Measurements from ENCODE around the gene LRRC8A.

The LRRC8A gene

GRCh38 chr9:128911529-128912035, 29.6 kb downstream of the LRRC8A start:
- Histone ChIP-seq H3K79me2 (ENCODE audit: control insufficient read depth, insufficient read depth, low read length, poor library complexity) (peaks cover 6% of the 10 kb centered on the region), H3K4me2 (ENCODE audit: low read length) (peak overlapping the region; percentile 17), H2BK5ac (ENCODE audit: low read depth, low read length, poor library complexity) (peak overlapping the region; percentile 62), H2AK5ac (ENCODE audit: low read length) (no peak overlapping the region), H2BK120ac (ENCODE audit: insufficient read depth, low read length, poor library complexity) (peak overlapping the region; percentile 82), H3K27ac (ENCODE audit: low read depth, low read length) (peak overlapping the region; percentile 68), H3K4ac (ENCODE audit: low read depth, low read length) (no peak overlapping the region), H3K23ac (ENCODE audit: low read length) (no peak overlapping the region), H3K4me3 (ENCODE audit: low read depth, low read length) (no peak overlapping the region), H3K14ac (ENCODE audit: low read length) (peak overlapping the region; percentile 26), H3K27me3 (ENCODE audit: insufficient read depth, low read length) (no peaks in the 10 kb centered on the region), H2BK12ac (ENCODE audit: low read length) (peak overlapping the region; percentile 47), H4K8ac (ENCODE audit: low read depth, low read length) (peak overlapping the region; percentile 41), H3K79me1 (ENCODE audit: low read length) (peaks cover 15% of the 10 kb centered on the region), H3K4me1 (ENCODE audit: control insufficient read depth in 1 of 2, insufficient read depth in 2 of 2, low read length in 2 of 2) (peaks cover 29 to 40% of the 10 kb centered on the region in 2 experiments), H3K9me3 (ENCODE audit: insufficient read depth, low read depth, low read length) (peaks cover 7% of the 10 kb centered on the region), H4K91ac (ENCODE audit: low read depth, low read length) (peak overlapping the region; percentile 65), H3K18ac (ENCODE audit: low read length) (peak overlapping the region; percentile 54), H3K9ac (ENCODE audit: low read length) (no peak overlapping the region), H4K12ac (ENCODE audit: low read depth, low read length) (no peak overlapping the region), H3K36me3 (ENCODE audit: control insufficient read depth in 1 of 2, insufficient read depth in 2 of 2, low read length in 2 of 2) (peaks cover 70 to 73% of the 10 kb centered on the region in 2 experiments), H2AFZ (ENCODE audit: insufficient read depth, low read length, poor library complexity) (no peak overlapping the region)
- DNase-seq, result no peak
- no CpG with 5 or more reads among the region's 8 CpGs for WGBS (ENCODE audit: extremely low coverage, insufficient coverage, insufficient read length)

- H3K4me3 ChIP-seq (ENCODE audit: low read depth, low read length), result no peak overlapping the region
- H3K18ac ChIP-seq (ENCODE audit: low read length), result peak overlapping the region; percentile 81
- peak overlapping the region; percentile 82 for H2BK120ac ChIP-seq (ENCODE audit: insufficient read depth, low read length, poor library complexity)
- peak overlapping the region; percentile 62 for H2BK5ac ChIP-seq (ENCODE audit: low read depth, low read length, poor library complexity)
- peaks cover 6% of the 10 kb centered on the region for H3K79me2 ChIP-seq (ENCODE audit: control insufficient read depth, insufficient read depth, low read length, poor library complexity)
- peaks cover 72 to 73% of the 10 kb centered on the region in 2 experiments for H3K36me3 ChIP-seq (ENCODE audit: control insufficient read depth in 1 of 2, insufficient read depth in 2 of 2, low read length in 2 of 2)
- no peak overlapping the region for H4K12ac ChIP-seq (ENCODE audit: low read depth, low read length)
- peak in 1 of 2 donors; percentile 29 for DNase-seq
- peaks cover 7% of the 10 kb centered on the region for H3K9me3 ChIP-seq (ENCODE audit: insufficient read depth, low read depth, low read length)
- peak overlapping the region; percentile 12 for H2BK12ac ChIP-seq (ENCODE audit: low read length)
- H3K79me1 ChIP-seq (ENCODE audit: low read length), result peaks cover 15% of the 10 kb centered on the region
- no peak overlapping the region for H3K4me2 ChIP-seq (ENCODE audit: low read length)
- peak overlapping the region; percentile 12 for H2AFZ ChIP-seq (ENCODE audit: insufficient read depth, low read length, poor library complexity)
- peak overlapping the region; percentile 39 for H3K4ac ChIP-seq (ENCODE audit: low read depth, low read length)
- peak overlapping the region; percentile 57 for H2AK5ac ChIP-seq (ENCODE audit: low read length)
- no peaks in the 10 kb centered on the region for H3K27me3 ChIP-seq (ENCODE audit: insufficient read depth, low read length)
- H4K8ac ChIP-seq (ENCODE audit: low read depth, low read length), result peak overlapping the region; percentile 31
- H3K14ac ChIP-seq (ENCODE audit: low read length), result peak overlapping the region; percentile 73
- WGBS (ENCODE audit: extremely low coverage, insufficient coverage, insufficient read length), result no CpG with 5 or more reads among the region's 15 CpGs
- no peak overlapping the region for H3K23ac ChIP-seq (ENCODE audit: low read length)
- no peak overlapping the region for H3K9ac ChIP-seq (ENCODE audit: low read length)
- peaks cover 27 to 35% of the 10 kb centered on the region in 2 experiments for H3K4me1 ChIP-seq (ENCODE audit: control insufficient read depth in 1 of 2, insufficient read depth in 2 of 2, low read length in 2 of 2)
- peak overlapping the region; percentile 65 for H4K91ac ChIP-seq (ENCODE audit: low read depth, low read length)
- H3K27ac ChIP-seq (ENCODE audit: low read depth, low read length), result peak overlapping the region; percentile 68
Measured at GRCh38 chr9:128912270-128912853, 30.4 kb downstream of the LRRC8A start.

- peak overlapping the region; percentile 12 for H2BK5ac ChIP-seq (ENCODE audit: low read depth, low read length, poor library complexity)
- peak overlapping the region; percentile 37 for H4K12ac ChIP-seq (ENCODE audit: low read depth, low read length)
- no peak overlapping the region for H3K23ac ChIP-seq (ENCODE audit: low read length)
- WGBS (ENCODE audit: extremely low coverage, insufficient coverage, insufficient read length), result no CpG with 5 or more reads among the region's 15 CpGs
- H3K4me1 ChIP-seq (ENCODE audit: control insufficient read depth in 1 of 2, insufficient read depth in 2 of 2, low read length in 2 of 2), result peaks cover 27 to 35% of the 10 kb centered on the region in 2 experiments
- peak overlapping the region; percentile 23 for H2AFZ ChIP-seq (ENCODE audit: insufficient read depth, low read length, poor library complexity)
- peaks cover 15% of the 10 kb centered on the region for H3K79me1 ChIP-seq (ENCODE audit: low read length)
- H4K8ac ChIP-seq (ENCODE audit: low read depth, low read length), result peak overlapping the region; percentile 24
- H3K9ac ChIP-seq (ENCODE audit: low read length), result no peak overlapping the region
- peaks cover 6% of the 10 kb centered on the region for H3K79me2 ChIP-seq (ENCODE audit: control insufficient read depth, insufficient read depth, low read length, poor library complexity)
- no peaks in the 10 kb centered on the region for H3K27me3 ChIP-seq (ENCODE audit: insufficient read depth, low read length)
- H3K9me3 ChIP-seq (ENCODE audit: insufficient read depth, low read depth, low read length), result peaks cover 4% of the 10 kb centered on the region
- H3K18ac ChIP-seq (ENCODE audit: low read length), result peak overlapping the region; percentile 62
- no peak overlapping the region for H3K4me2 ChIP-seq (ENCODE audit: low read length)
- DNase-seq, result no peak
- peak overlapping the region; percentile 39 for H2AK5ac ChIP-seq (ENCODE audit: low read length)
- H3K4ac ChIP-seq (ENCODE audit: low read depth, low read length), result peak overlapping the region; percentile 39
- peak overlapping the region; percentile 22 for H3K14ac ChIP-seq (ENCODE audit: low read length)
- peak overlapping the region; percentile 32 for H2BK120ac ChIP-seq (ENCODE audit: insufficient read depth, low read length, poor library complexity)
- no peak overlapping the region for H3K4me3 ChIP-seq (ENCODE audit: low read depth, low read length)
- peak overlapping the region; percentile 65 for H4K91ac ChIP-seq (ENCODE audit: low read depth, low read length)
- H3K36me3 ChIP-seq (ENCODE audit: control insufficient read depth in 1 of 2, insufficient read depth in 2 of 2, low read length in 2 of 2), result peaks cover 71 to 73% of the 10 kb centered on the region in 2 experiments
- H3K27ac ChIP-seq (ENCODE audit: low read depth, low read length), result peak overlapping the region; percentile 9
- peak overlapping the region; percentile 82 for H2BK12ac ChIP-seq (ENCODE audit: low read length)
Measured at GRCh38 chr9:128913048-128913900, 31.3 kb downstream of the LRRC8A start.

GRCh38 chr9:128913995-128914772, 32.3 kb downstream of the LRRC8A start:
- no peak for DNase-seq
- H2AK5ac ChIP-seq (ENCODE audit: low read length), result no peak overlapping the region
- H3K4ac ChIP-seq (ENCODE audit: low read depth, low read length), result no peak overlapping the region
- no peak overlapping the region for H3K4me2 ChIP-seq (ENCODE audit: low read length)
- no peak overlapping the region for H3K9ac ChIP-seq (ENCODE audit: low read length)
- no peak overlapping the region for H2AFZ ChIP-seq (ENCODE audit: insufficient read depth, low read length, poor library complexity)
- H4K12ac ChIP-seq (ENCODE audit: low read depth, low read length), result no peak overlapping the region
- H3K4me1 ChIP-seq (ENCODE audit: control insufficient read depth in 1 of 2, insufficient read depth in 2 of 2, low read length in 2 of 2), result peaks cover 27 to 35% of the 10 kb centered on the region in 2 experiments
- no peak overlapping the region for H4K91ac ChIP-seq (ENCODE audit: low read depth, low read length)
- H3K14ac ChIP-seq (ENCODE audit: low read length), result no peak overlapping the region
- no peak overlapping the region for H3K4me3 ChIP-seq (ENCODE audit: low read depth, low read length)
- no peak overlapping the region for H2BK5ac ChIP-seq (ENCODE audit: low read depth, low read length, poor library complexity)
- H3K23ac ChIP-seq (ENCODE audit: low read length), result no peak overlapping the region
- peaks cover 6% of the 10 kb centered on the region for H3K79me2 ChIP-seq (ENCODE audit: control insufficient read depth, insufficient read depth, low read length, poor library complexity)
- WGBS (ENCODE audit: extremely low coverage, insufficient coverage, insufficient read length), result no CpG with 5 or more reads among the region's 23 CpGs
- H2BK120ac ChIP-seq (ENCODE audit: insufficient read depth, low read length, poor library complexity), result no peak overlapping the region
- peaks cover 15% of the 10 kb centered on the region for H3K79me1 ChIP-seq (ENCODE audit: low read length)
- no peaks in the 10 kb centered on the region for H3K27me3 ChIP-seq (ENCODE audit: insufficient read depth, low read length)
- peaks cover 2% of the 10 kb centered on the region for H3K9me3 ChIP-seq (ENCODE audit: insufficient read depth, low read depth, low read length)
- H3K36me3 ChIP-seq (ENCODE audit: control insufficient read depth in 1 of 2, insufficient read depth in 2 of 2, low read length in 2 of 2), result peaks cover 62 to 70% of the 10 kb centered on the region in 2 experiments
- H4K8ac ChIP-seq (ENCODE audit: low read depth, low read length), result no peak overlapping the region
- H3K18ac ChIP-seq (ENCODE audit: low read length), result no peak overlapping the region
- no peak overlapping the region for H3K27ac ChIP-seq (ENCODE audit: low read depth, low read length)
- no peak overlapping the region for H2BK12ac ChIP-seq (ENCODE audit: low read length)
